CD4-positive, alpha-beta T cell treated with Interleukin-17A for 4 hours (primary cell): ENCODE results near the gene CRADD.

Experiments used
- DNase-seq: peaks from one replicate; pipeline ENCODE4 v3.0.0-alpha.2; 2020; ENCODE audit warnings: mixed read lengths

Gene CRADD

GRCh38 chr12:93819050-93819491 lies 141.9 kb downstream of the CRADD start:
- DNase-seq, result no peak

- no peak for DNase-seq
These were observed 146.6 kb downstream of the CRADD start for GRCh38 chr12:93823616-93824391.

GRCh38 chr12:93824514-93825500 lies 147.6 kb downstream of the CRADD start:
- DNase-seq, result no peak

- no peak for DNase-seq
These were observed 148.3 kb downstream of the CRADD start for GRCh38 chr12:93825501-93825888.

- DNase-seq, result no peak
These were observed 148.9 kb downstream of the CRADD start for GRCh38 chr12:93825931-93826555.

- DNase-seq, result no peak
These were observed 150.0 kb downstream of the CRADD start for GRCh38 chr12:93827179-93827578.

- DNase-seq, result no peak
These were observed 150.5 kb downstream of the CRADD start for GRCh38 chr12:93827669-93828068.

- no peak for DNase-seq
These were observed 151.8 kb downstream of the CRADD start for GRCh38 chr12:93829016-93829415.

GRCh38 chr12:93831374-93831773 lies 154.2 kb downstream of the CRADD start:
- no peak for DNase-seq

- DNase-seq, result no peak
These were observed 155.0 kb downstream of the CRADD start for GRCh38 chr12:93832131-93832530.

GRCh38 chr12:93833946-93834345 lies 156.8 kb downstream of the CRADD start:
- DNase-seq, result no peak

- DNase-seq, result no peak
These were observed 159.6 kb downstream of the CRADD start for GRCh38 chr12:93836620-93837260.

- no peak for DNase-seq
These were observed 161.0 kb downstream of the CRADD start for GRCh38 chr12:93838193-93838592.

- no peak for DNase-seq
These were observed 161.9 kb downstream of the CRADD start for GRCh38 chr12:93839064-93839463.

- DNase-seq, result no peak
These were observed 164.5 kb downstream of the CRADD start for GRCh38 chr12:93841671-93842070.

GRCh38 chr12:93844164-93844784 lies 167.1 kb downstream of the CRADD start:
- no peak for DNase-seq

- DNase-seq, result no peak
These were observed 169.9 kb downstream of the CRADD start for GRCh38 chr12:93846936-93847516.

- DNase-seq, result no peak
These were observed 170.6 kb downstream of the CRADD start for GRCh38 chr12:93847517-93848474.

GRCh38 chr12:93848523-93849101 lies 171.4 kb downstream of the CRADD start:
- no peak for DNase-seq

- DNase-seq, result no peak
These were observed 172.8 kb downstream of the CRADD start for GRCh38 chr12:93849946-93850345.
